ENCODE data around the gene PPIG.
"Not testable (repeated sequence)": the region's sequence is repeated elsewhere in the genome, so short reads cannot be mapped to it uniquely, and the experiment has no call there.

PPIG gene

GRCh38 chr2:169573974-169574299 lies 10.2 kb upstream of the PPIG start:
- peak overlapping the region; percentile 65 to 71 for H3K4me3 ChIP-seq (replicated peaks in 1 of 2; ENCODE audit: low read depth in 2 of 2, low read length in 2 of 2)
- DNase-seq (ENCODE audit: low read depth in 2 of 2) = no peak
- TF ChIP-seq, protein P1, sequence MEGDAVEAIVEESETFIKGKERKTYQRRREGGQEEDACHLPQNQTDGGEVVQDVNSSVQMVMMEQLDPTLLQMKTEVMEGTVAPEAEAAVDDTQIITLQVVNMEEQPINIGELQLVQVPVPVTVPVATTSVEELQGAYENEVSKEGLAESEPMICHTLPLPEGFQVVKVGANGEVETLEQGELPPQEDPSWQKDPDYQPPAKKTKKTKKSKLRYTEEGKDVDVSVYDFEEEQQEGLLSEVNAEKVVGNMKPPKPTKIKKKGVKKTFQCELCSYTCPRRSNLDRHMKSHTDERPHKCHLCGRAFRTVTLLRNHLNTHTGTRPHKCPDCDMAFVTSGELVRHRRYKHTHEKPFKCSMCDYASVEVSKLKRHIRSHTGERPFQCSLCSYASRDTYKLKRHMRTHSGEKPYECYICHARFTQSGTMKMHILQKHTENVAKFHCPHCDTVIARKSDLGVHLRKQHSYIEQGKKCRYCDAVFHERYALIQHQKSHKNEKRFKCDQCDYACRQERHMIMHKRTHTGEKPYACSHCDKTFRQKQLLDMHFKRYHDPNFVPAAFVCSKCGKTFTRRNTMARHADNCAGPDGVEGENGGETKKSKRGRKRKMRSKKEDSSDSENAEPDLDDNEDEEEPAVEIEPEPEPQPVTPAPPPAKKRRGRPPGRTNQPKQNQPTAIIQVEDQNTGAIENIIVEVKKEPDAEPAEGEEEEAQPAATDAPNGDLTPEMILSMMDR (IDR thresholded peaks at IDR 0.05; ENCODE audit: low read depth, low read length) = no peak

- not testable (repeated sequence) for H3K4me3 ChIP-seq (replicated peaks in 1 of 2; ENCODE audit: low read depth in 2 of 2, low read length in 2 of 2); DNase-seq (ENCODE audit: low read depth in 2 of 2)
Measured at GRCh38 chr2:169574539-169574938, 9.6 kb upstream of the PPIG start.

DNA sequence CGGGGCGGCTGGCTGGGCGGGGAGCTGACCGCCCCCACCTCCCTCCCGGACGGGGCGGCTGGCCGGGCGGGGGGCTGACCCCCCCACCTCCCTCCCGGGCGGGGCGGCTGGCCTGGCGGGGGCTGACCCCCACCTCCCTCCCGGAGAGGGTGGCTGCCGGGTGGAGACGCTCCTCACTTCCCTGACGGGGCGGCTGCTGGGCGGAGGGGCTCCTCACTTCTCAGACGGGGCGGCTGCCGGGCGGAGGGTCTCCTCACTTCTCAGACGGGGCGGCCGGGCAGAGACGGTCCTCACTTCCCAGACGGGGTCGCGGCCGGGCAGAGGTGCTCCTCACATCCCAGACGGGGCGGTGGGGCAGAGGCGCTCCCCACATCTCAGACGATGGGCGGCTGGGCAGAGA lies 8.9 kb upstream of the PPIG start:
- not testable (repeated sequence) for DNase-seq (ENCODE audit: low read depth in 2 of 2); H3K4me3 ChIP-seq (replicated peaks in 1 of 2; ENCODE audit: low read depth in 2 of 2, low read length in 2 of 2)

- TF ChIP-seq, protein P1 (IDR thresholded peaks at IDR 0.05; ENCODE audit: low read depth, low read length) = no peak
- no peak overlapping the region for H3K4me3 ChIP-seq (replicated peaks in 1 of 2; ENCODE audit: low read depth in 2 of 2, low read length in 2 of 2)
- no peak for DNase-seq (ENCODE audit: low read depth in 2 of 2)
Measured at GRCh38 chr2:169579044-169579443, 5.1 kb upstream of the PPIG start.

GRCh38 chr2:169582552-169583266 lies 1.4 kb upstream of the PPIG start:
- DNase-seq (ENCODE audit: low read depth in 2 of 2); H3K4me3 ChIP-seq (replicated peaks in 1 of 2; ENCODE audit: low read depth in 2 of 2, low read length in 2 of 2): not testable (repeated sequence)

GRCh38 chr2:169583518-169583917 lies 633 bp upstream of the PPIG start:
- TF ChIP-seq, protein P1 (IDR thresholded peaks at IDR 0.05; ENCODE audit: low read depth, low read length) = no peak
- no peak overlapping the region for H3K4me3 ChIP-seq (replicated peaks in 1 of 2; ENCODE audit: low read depth in 2 of 2, low read length in 2 of 2)

DNA sequence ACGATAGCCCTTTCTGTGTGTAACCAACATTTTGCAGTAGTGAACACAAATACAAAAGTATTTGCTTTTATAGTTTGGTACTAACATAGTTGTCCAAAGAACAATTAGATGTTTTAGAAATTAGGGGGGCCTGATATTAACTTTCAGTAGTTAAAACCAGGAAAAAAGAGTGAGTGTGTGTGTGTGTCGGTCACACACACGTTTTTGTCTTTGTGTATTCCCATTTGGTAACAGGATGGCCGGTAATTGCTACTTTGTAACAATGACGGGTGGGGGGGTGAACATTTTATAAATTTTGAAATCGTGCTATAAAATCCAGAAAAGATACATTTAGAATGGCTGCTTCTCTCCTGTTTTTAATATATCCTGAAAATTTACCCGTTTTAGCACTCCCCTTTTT lies 1.5 kb downstream of the PPIG start:
- H3K4me3 ChIP-seq (replicated peaks in 1 of 2; ENCODE audit: low read depth in 2 of 2, low read length in 2 of 2) = peak overlapping the region; percentile 96 to 98
- DNase-seq (ENCODE audit: low read depth in 2 of 2) = no peak
- TF ChIP-seq, protein P1 (IDR thresholded peaks at IDR 0.05; ENCODE audit: low read depth, low read length) = no peak

More at GRCh38 chr2:169583518-169583917, 633 bp upstream of the PPIG start:
- no peak for DNase-seq (ENCODE audit: low read depth in 2 of 2)

GRCh38 chr2:169590804-169591203 lies 6.7 kb downstream of the PPIG start:
- TF ChIP-seq, protein P1 (IDR thresholded peaks at IDR 0.05; ENCODE audit: low read depth, low read length) = no peak
- DNase-seq (ENCODE audit: low read depth in 2 of 2) = no peak
- H3K4me3 ChIP-seq (replicated peaks in 1 of 2; ENCODE audit: low read depth in 2 of 2, low read length in 2 of 2) = no peak overlapping the region

DNA sequence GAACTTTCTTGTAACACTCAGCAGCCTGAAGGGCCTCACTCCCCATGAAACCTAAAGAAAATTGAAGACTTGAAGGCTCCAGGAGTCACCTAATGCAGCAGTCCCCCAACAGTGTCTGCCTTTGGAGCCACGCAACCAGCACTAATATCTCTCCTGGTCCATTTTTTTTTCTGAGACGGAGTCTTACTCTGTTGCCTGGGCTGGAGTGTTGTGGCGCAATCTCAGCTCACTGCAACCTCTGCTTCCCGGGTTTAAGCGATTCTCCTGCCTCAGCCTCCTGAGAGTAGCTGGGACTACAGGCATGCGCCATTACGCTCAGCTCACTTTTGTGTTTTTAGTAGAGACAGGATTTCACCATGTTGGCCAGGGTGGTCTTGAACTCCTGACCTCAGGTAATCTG lies 12.4 kb downstream of the PPIG start:
- not testable (repeated sequence) for DNase-seq (ENCODE audit: low read depth in 2 of 2); H3K4me3 ChIP-seq (replicated peaks in 1 of 2; ENCODE audit: low read depth in 2 of 2, low read length in 2 of 2)
